OCI-LY7 (cell line): ENCODE data around the gene SLC35G1.

Source experiments
- CTCF ChIP-seq: fragments of 200-600 bp; sonication (generic); conservative IDR thresholded peaks from 2 replicates; pipeline ENCODE4 v1.5.1; 2014; ENCODE audit warnings: mild to moderate bottlenecking, antibody characterized with exemption, low read length, moderate library complexity, mixed read lengths
- EZH2phosphoT487 ChIP-seq: fragments of 200-600 bp; sonication (generic); IDR thresholded peaks from 2 replicates; pipeline ENCODE4 v1.6.1; 2018; ENCODE audit warnings: low read depth, borderline replicate concordance, mild to moderate bottlenecking, mixed run types, antibody characterized with exemption, low read length, moderate library complexity, mixed read lengths

DNA sequence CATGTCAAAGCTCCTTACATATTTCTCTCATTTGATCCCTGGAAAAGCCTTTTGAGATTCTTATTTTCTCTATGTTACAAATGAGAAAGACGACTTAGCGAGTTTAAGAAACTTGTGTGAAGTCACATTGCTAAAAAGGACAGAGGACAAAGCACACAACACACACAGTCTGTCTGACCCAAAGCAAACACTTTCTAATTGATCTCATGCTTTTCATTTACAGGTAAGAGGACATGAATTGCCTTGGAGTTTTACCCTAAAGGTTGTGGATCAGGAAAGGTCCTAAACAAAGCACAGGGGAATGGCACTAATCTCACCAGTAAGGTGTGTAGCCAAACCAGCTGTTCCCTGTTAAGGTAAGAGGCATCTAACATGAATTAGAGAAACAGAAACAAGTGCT is 18.7 kb downstream of the SLC35G1 start:
- no peak for TF ChIP-seq CTCF
- TF ChIP-seq EZH2phosphoT487, result no peak
